K562 (cell line): Measurements from ENCODE around the gene ZNF487. TPM values are rescaled to one million over a fixed set of nuclear protein-coding genes. Genes with fewer than 3 reads are reported as not detected.

ENCODE experiments used
- CBX1 ChIP-seq: sonication (generic); IDR thresholded peaks from 2 replicates; pipeline ENCODE4 v1.6.1; 2016; ENCODE audit warnings: antibody characterized with exemption, low read depth, mild to moderate bottlenecking
- CEBPG ChIP-seq, 3 experiments: fragments of 200-800 bp in 1 of 3; sonication (Bioruptor generic) in 1 of 3; sonication (generic) in 1 of 3; formaldehyde crosslinking in 1 of 3; IDR thresholded peaks in 2 of 3; conservative IDR thresholded peaks in 1 of 3; 2 replicates each; pipeline versions ENCODE4 v1.6.1 to v1.8.0; 2016 to 2022; ENCODE audit warnings: missing compliant biosample characterization in 2 of 3, missing genetic modification characterization in 2 of 3, mild to moderate bottlenecking in 1 of 3, missing genetic modification reagents in 1 of 3
- CLOCK ChIP-seq: fragments of 250-450 bp; sonication (Bioruptor Pico); IDR thresholded peaks from 2 replicates; pipeline ENCODE4 v1.4.0; 2020; ENCODE audit warnings: mild to moderate bottlenecking, moderate library complexity, borderline replicate concordance
- DACH1 ChIP-seq: fragments of 450-650 bp; IDR thresholded peaks from 2 replicates; pipeline ENCODE4 v1.6.1; 2018; ENCODE audit not compliant: partially characterized antibody
- EGR1 ChIP-seq: fragments of 450-650 bp; conservative IDR thresholded peaks from 2 replicates; pipeline ENCODE4 v1.6.1; 2017; ENCODE audit warnings: mild to moderate bottlenecking
- FOXP1 ChIP-seq: sonication (generic); formaldehyde crosslinking; IDR thresholded peaks from 2 replicates; pipeline ENCODE4 v1.8.0; 2022; ENCODE audit warnings: mild to moderate bottlenecking, missing genetic modification reagents
- HDAC6 ChIP-seq: IDR thresholded peaks from 2 replicates; pipeline ENCODE4 v1.6.1; 2012; ENCODE audit warnings: low read depth, mild to moderate bottlenecking, control low read depth, inconsistent platforms, low read length, moderate library complexity
- NCOA2 ChIP-seq, 2 experiments: fragments of 450-650 bp; IDR thresholded peaks; 2 replicates each; pipeline ENCODE4 v1.6.1; 2018; ENCODE audit warnings: mild to moderate bottlenecking in 2 of 2, moderate library complexity in 1 of 2; ENCODE audit not compliant: partially characterized antibody in 2 of 2
- NFE2L1 ChIP-seq: fragments of 450-650 bp; IDR thresholded peaks from 2 replicates; pipeline ENCODE4 v1.6.1; 2016; ENCODE audit warnings: missing genetic modification characterization, low read depth, mild to moderate bottlenecking, missing compliant biosample characterization, moderate library complexity, borderline replicate concordance
- NUFIP1 ChIP-seq: fragments of 450-650 bp; IDR thresholded peaks from 2 replicates; pipeline ENCODE4 v1.6.1; 2018; ENCODE audit not compliant: partially characterized antibody
- POLR2B ChIP-seq: fragments of 450-650 bp; IDR thresholded peaks from 2 replicates; pipeline ENCODE4 v1.6.1; 2018; ENCODE audit warnings: low read depth; ENCODE audit not compliant: partially characterized antibody
- POLR2H ChIP-seq: IDR thresholded peaks from 2 replicates; pipeline ENCODE4 v1.6.1; 2016; ENCODE audit warnings: missing genetic modification characterization, low read depth, mild to moderate bottlenecking, control low read depth, missing compliant biosample characterization, moderate library complexity
- POU5F1 ChIP-seq: fragments of 150-350 bp; IDR thresholded peaks from 2 replicates; pipeline ENCODE4 v1.6.1; 2014; ENCODE audit warnings: borderline replicate concordance, low read length, low read depth, mild to moderate bottlenecking; ENCODE audit not compliant: partially characterized antibody
- TOE1 ChIP-seq, 2 experiments: fragments of 450-650 bp in 1 of 2; sonication (generic) in 1 of 2; formaldehyde crosslinking in 1 of 2; IDR thresholded peaks; 2 replicates each; pipeline versions ENCODE4 v1.7.1 to v1.8.0; 2016 to 2022; ENCODE audit warnings: borderline replicate concordance in 2 of 2, mild to moderate bottlenecking in 2 of 2, antibody characterized with exemption in 1 of 2, inconsistent platforms in 1 of 2, low read depth in 1 of 2, missing genetic modification reagents in 1 of 2, moderate library complexity in 1 of 2
- YY1 ChIP-seq, 3 experiments: IDR thresholded peaks; 2 replicates each; pipeline ENCODE4 v1.6.1; 2011; ENCODE audit warnings: low read length in 2 of 3, mild to moderate bottlenecking in 2 of 3, moderate library complexity in 2 of 3, borderline replicate concordance in 1 of 3, control low read depth in 1 of 3, low read depth in 1 of 3; ENCODE audit not compliant: insufficient read depth in 3 of 3, insufficient replicate concordance in 2 of 3, control insufficient read depth in 1 of 3, insufficient read length in 1 of 3; ENCODE audit errors: extremely low read depth in 1 of 3
- ZBTB1 ChIP-seq: sonication (generic); formaldehyde crosslinking; IDR thresholded peaks from 2 replicates; pipeline ENCODE4 v1.8.1; 2023; ENCODE audit warnings: missing genetic modification reagents, low read depth, mild to moderate bottlenecking, borderline replicate concordance
- ZBTB7A ChIP-seq: IDR thresholded peaks from 2 replicates; pipeline ENCODE4 v1.6.1; 2011; ENCODE audit warnings: low read depth, mild to moderate bottlenecking, low read length, moderate library complexity, borderline replicate concordance; ENCODE audit not compliant: control insufficient read depth
- ZEB2 ChIP-seq: fragments of 450-650 bp; IDR thresholded peaks from 2 replicates; pipeline ENCODE4 v1.6.1; 2016
- ZFP36 ChIP-seq: fragments of 150-350 bp; IDR thresholded peaks from 2 replicates; pipeline ENCODE4 v1.6.1; 2018; ENCODE audit warnings: low read length, low read depth; ENCODE audit not compliant: partially characterized antibody
- ZFPM2 ChIP-seq: fragments of 250-450 bp; sonication (Bioruptor Pico); IDR thresholded peaks from 2 replicates; pipeline ENCODE4 v1.5.1; 2022; ENCODE audit warnings: mild to moderate bottlenecking
- ZNF316 ChIP-seq: fragments of 450-650 bp; IDR thresholded peaks from 2 replicates; pipeline ENCODE4 v1.6.1; 2016
- polyA plus RNA-seq, 8 experiments: library from polyadenylated mRNA; depleted of rRNA in 4 of 8; stranded (reverse) in 5 of 8; unstranded in 3 of 8; fragments of >200 nt; fragmentation: Nextera tagmentation in 2 of 8; fragmentation: Illumina TruSeq in 1 of 8; extraction: Ambion mirVana in 2 of 8; extraction: Trizol in 1 of 8; gene quantifications; 2 replicates each; pipeline versions ENCODE4 v1.2.1 to v1.2.3, GENCODE V29; 2011 to 2014; ENCODE audit warnings: inconsistent platforms in 1 of 8, missing spikeins in 1 of 8
- total RNA-seq, 7 experiments: library from RNA; depleted of rRNA in 6 of 7; stranded (reverse); fragments of >200 nt in 6 of 7; fragmentation: Illumina TruSeq in 2 of 7; extraction: Trizol in 2 of 7; gene quantifications; 2 replicates each; pipeline versions ENCODE4 v1.2.1 to v1.2.3, GENCODE V29; 2011 to 2021; ENCODE audit warnings: low replicate concordance in 1 of 7
- TF ChIP-seq, protein P1 (sequence below), 2 experiments: fragments of 200-800 bp in 1 of 2; sonication (Bioruptor generic) in 1 of 2; sonication (generic) in 1 of 2; formaldehyde crosslinking in 1 of 2; IDR thresholded peaks in 1 of 2; conservative IDR thresholded peaks in 1 of 2; 2 replicates each; pipeline versions ENCODE4 v1.5.0 to v1.6.1; 2016 to 2020; ENCODE audit warnings: missing compliant biosample characterization in 1 of 2, missing genetic modification characterization in 1 of 2, missing genetic modification reagents in 1 of 2

Gene ZNF487
- total and polyA plus RNA-seq, 9 of the 15 experiments (the other 6 are each of a cell fraction or from before 2014, with no cell fraction given) = 1.9 to 6.5 (median 4.2) TPM

DNA sequence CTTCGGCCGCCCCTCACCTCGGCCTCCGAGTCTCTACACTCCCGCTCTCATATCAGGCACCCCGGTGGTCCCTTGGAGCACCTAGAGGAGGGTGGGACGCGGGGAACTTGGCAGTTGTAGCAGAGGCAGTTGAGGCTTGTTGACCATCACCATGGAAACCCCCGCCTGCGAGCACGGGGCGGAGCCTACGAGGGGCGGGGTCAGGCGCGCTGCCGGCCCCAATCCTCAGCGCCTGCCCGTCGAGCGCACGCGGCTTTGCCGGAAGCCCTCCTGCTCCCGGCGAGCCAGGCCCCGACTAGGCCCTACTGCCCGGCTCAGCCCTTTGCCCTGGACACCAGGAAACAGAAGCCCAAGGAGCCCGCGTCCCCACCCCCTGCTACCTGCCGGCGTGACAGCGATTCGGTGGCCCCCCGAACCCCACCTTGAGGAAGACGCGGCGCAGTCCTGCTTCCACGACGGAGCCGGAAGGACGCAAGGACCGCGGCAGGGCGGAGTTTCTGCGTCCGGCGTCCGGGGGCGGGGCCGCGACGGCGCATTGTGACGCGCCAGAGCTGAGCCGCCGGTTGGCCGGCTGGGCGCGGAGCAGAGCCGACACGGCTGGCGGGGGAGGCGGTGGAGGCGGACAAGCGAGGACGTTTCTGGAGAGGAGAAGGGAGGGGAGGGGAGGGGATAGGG lies 28.1 kb upstream of the ZNF487 start, which contains the start of gene HNRNPF (continued):
- TF ChIP-seq ZNF316 (no peak; the same call in none of the 2 replicates), HDAC6 (no peak), CEBPG (CRISPR knock-in tag; IDR thresholded peaks at IDR 0.05) (no peak), CEBPG (tag; conservative IDR thresholded peaks at IDR 0.05 in 1 of 2, IDR thresholded peaks at IDR 0.05 in 1 of 2) (no peak), DACH1 (no peak), NUFIP1 (peak; percentile 49), ZFP36 (no peak), TOE1 (IDR thresholded peaks at IDR 0.05; ENCODE audit: borderline replicate concordance) (peak; percentile 82; the same call in 1 of the 2 replicates), TOE1 (CRISPR knock-in tag; IDR thresholded peaks at IDR 0.05; ENCODE audit: borderline replicate concordance, low read depth) (peak; percentile 71; the same call in 1 of the 2 replicates), CLOCK (CRISPR knock-in tag) (no peak), NCOA2 (IDR thresholded peaks at IDR 0.05; ENCODE audit: partially characterized antibody in 2 of 2) (no peak), POLR2B (peak; percentile 93), ZFPM2 (CRISPR knock-in tag) (no peak), POLR2H (tag) (peak; percentile 86), ZEB2 (no peak), NFE2L1 (tag) (no peak), POU5F1 (no peak), ZBTB1 (CRISPR knock-in tag) (peak; percentile 85; the same call in 1 of the 2 replicates), EGR1 (peak; percentile 95), YY1 (IDR thresholded peaks at IDR 0.05; ENCODE audit: borderline replicate concordance in 1 of 3, control insufficient read depth in 1 of 3, extremely low read depth in 1 of 3, insufficient read depth in 3 of 3, insufficient read length in 1 of 3, insufficient replicate concordance in 2 of 3, low read depth in 1 of 3, low read length in 2 of 3) (peak in 1 of 3 experiments; percentile 35), ZBTB7A (peak; percentile 85), FOXP1 (CRISPR knock-in tag) (peak; percentile 82), CBX1 (peak; percentile 79; the same call in 1 of the 2 replicates)
- TF ChIP-seq, protein P1, sequence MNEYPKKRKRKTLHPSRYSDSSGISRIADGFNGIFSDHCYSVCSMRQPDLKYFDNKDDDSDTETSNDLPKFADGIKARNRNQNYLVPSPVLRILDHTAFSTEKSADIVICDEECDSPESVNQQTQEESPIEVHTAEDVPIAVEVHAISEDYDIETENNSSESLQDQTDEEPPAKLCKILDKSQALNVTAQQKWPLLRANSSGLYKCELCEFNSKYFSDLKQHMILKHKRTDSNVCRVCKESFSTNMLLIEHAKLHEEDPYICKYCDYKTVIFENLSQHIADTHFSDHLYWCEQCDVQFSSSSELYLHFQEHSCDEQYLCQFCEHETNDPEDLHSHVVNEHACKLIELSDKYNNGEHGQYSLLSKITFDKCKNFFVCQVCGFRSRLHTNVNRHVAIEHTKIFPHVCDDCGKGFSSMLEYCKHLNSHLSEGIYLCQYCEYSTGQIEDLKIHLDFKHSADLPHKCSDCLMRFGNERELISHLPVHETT (CRISPR knock-in tag; conservative IDR thresholded peaks at IDR 0.05 in 1 of 2, IDR thresholded peaks at IDR 0.05 in 1 of 2) = peak in 1 of 2 experiments; percentile 95; a peak in 2 of 4 replicates
